ENCODE results near the gene PACS1. TPM values are rescaled to one million over a fixed set of nuclear protein-coding genes. Genes with fewer than 3 reads are reported as not detected.

Gene PACS1
- total RNA-seq, 1 donor from 2014 or later = 138 TPM

GRCh38 chr11:66233301-66233700 is 163.2 kb downstream of the PACS1 start:
- no peak overlapping the region for H3K27ac ChIP-seq
- no peak for DNase-seq (ENCODE audit: low spot score in 2 of 2)

GRCh38 chr11:66235141-66235540 is 165.1 kb downstream of the PACS1 start:
- Histone ChIP-seq H3K9me3 (no peaks in the 10 kb centered on the region), H3K36me3 (peaks cover 87 to 98% of the 10 kb centered on the region in 2 donors), H3K27me3 (no peaks in the 10 kb centered on the region), H3K4me3 (no peak overlapping the region), H3K4me1 (no peaks in the 10 kb centered on the region), H3K27ac (no peak overlapping the region)
- TF ChIP-seq CTCF (IDR thresholded peaks at IDR 0.05) = no peak
- intact Hi-C loops (cut with DNase I) = no loop called here
- DNase-seq (ENCODE audit: low spot score in 2 of 2) = no peak

More at GRCh38 chr11:66233301-66233700, 163.2 kb downstream of the PACS1 start:
- H3K36me3 ChIP-seq = peaks cover 78 to 89% of the 10 kb centered on the region in 2 donors
- H3K4me1 ChIP-seq = no peaks in the 10 kb centered on the region
- H3K27me3 ChIP-seq = no peaks in the 10 kb centered on the region
- H3K4me3 ChIP-seq = no peak overlapping the region
- intact Hi-C loops (cut with DNase I) = no loop called here
- no peaks in the 10 kb centered on the region for H3K9me3 ChIP-seq
- no peak for TF ChIP-seq CTCF (IDR thresholded peaks at IDR 0.05)

- Histone ChIP-seq H3K4me1 (no peaks in the 10 kb centered on the region), H3K27me3 (no peaks in the 10 kb centered on the region), H3K27ac (no peak overlapping the region), H3K9me3 (no peaks in the 10 kb centered on the region), H3K4me3 (no peak overlapping the region), H3K36me3 (peaks cover 85 to 91% of the 10 kb centered on the region in 2 donors)
- DNase-seq (ENCODE audit: low spot score in 2 of 2) = no peak
- no peak for TF ChIP-seq CTCF (IDR thresholded peaks at IDR 0.05)
- intact Hi-C loops (cut with DNase I) = no loop called here
Observed at GRCh38 chr11:66237867-66238266, 167.8 kb downstream of the PACS1 start.

GRCh38 chr11:66238786-66239413 is 168.8 kb downstream of the PACS1 start:
- intact Hi-C loops (cut with DNase I) = no loop called here
- Histone ChIP-seq H3K9me3 (no peaks in the 10 kb centered on the region), H3K27ac (no peak overlapping the region), H3K4me3 (no peak overlapping the region), H3K27me3 (no peaks in the 10 kb centered on the region), H3K36me3 (peaks cover 82 to 91% of the 10 kb centered on the region in 2 donors), H3K4me1 (no peaks in the 10 kb centered on the region)
- no peak for TF ChIP-seq CTCF (IDR thresholded peaks at IDR 0.05)
- DNase-seq (ENCODE audit: low spot score in 2 of 2) = no peak

GRCh38 chr11:66239511-66239910 is 169.4 kb downstream of the PACS1 start:
- peaks cover 83 to 91% of the 10 kb centered on the region in 2 donors for H3K36me3 ChIP-seq

More at GRCh38 chr11:66239511-66239910, 169.4 kb downstream of the PACS1 start:
- Histone ChIP-seq H3K9me3 (no peaks in the 10 kb centered on the region), H3K27ac (no peak overlapping the region), H3K4me3 (no peak overlapping the region), H3K27me3 (no peaks in the 10 kb centered on the region), H3K4me1 (no peaks in the 10 kb centered on the region)
- TF ChIP-seq CTCF (IDR thresholded peaks at IDR 0.05) = no peak
- intact Hi-C loops (cut with DNase I) = no loop called here
- no peak for DNase-seq (ENCODE audit: low spot score in 2 of 2)
